Measurements from ENCODE around the gene KLHL35.

DNA sequence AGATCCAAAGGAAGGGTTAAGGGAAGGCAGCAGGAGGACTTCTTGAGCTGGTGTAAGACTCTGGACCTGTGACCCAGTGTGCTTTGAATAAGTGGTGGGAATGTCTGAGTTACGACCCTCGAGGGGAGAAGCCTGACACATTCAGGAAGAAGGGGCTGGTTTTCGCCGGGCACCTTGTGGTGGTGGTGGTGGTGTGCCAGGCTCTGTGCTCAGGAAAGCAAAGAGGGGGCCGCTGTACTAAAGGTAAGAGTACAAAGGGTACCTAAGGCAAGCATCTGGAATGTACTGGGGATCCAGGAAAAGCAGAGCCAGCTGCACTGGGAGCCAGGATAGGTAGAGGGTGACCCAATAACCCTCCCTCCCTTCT lies 6.3 kb downstream of the KLHL35 start:
- TF ChIP-seq, protein P1, sequence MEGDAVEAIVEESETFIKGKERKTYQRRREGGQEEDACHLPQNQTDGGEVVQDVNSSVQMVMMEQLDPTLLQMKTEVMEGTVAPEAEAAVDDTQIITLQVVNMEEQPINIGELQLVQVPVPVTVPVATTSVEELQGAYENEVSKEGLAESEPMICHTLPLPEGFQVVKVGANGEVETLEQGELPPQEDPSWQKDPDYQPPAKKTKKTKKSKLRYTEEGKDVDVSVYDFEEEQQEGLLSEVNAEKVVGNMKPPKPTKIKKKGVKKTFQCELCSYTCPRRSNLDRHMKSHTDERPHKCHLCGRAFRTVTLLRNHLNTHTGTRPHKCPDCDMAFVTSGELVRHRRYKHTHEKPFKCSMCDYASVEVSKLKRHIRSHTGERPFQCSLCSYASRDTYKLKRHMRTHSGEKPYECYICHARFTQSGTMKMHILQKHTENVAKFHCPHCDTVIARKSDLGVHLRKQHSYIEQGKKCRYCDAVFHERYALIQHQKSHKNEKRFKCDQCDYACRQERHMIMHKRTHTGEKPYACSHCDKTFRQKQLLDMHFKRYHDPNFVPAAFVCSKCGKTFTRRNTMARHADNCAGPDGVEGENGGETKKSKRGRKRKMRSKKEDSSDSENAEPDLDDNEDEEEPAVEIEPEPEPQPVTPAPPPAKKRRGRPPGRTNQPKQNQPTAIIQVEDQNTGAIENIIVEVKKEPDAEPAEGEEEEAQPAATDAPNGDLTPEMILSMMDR (IDR thresholded peaks at IDR 0.05; ENCODE audit: insufficient read depth, low read depth, low read length): no peak
- no peak for TF ChIP-seq EZH2 (IDR thresholded peaks at IDR 0.05; ENCODE audit: insufficient read depth, low read length)

Data from astrocyte (in vitro differentiated cells and primary cell).